Renal cortex interstitium (tissue), 11 donors: ENCODE measurements around the gene NCEH1. TPM values are rescaled to one million over a fixed set of nuclear protein-coding genes. Genes with fewer than 3 reads are reported as not detected.
A peak's percentile ranks its signal among the peaks of the same experiment; 100 is the strongest.
"Not testable (repeated sequence)": the region's sequence is repeated elsewhere in the genome, so short reads cannot be mapped to it uniquely, and the experiment has no call there.

Source experiments
- DNase-seq, 11 donors: peaks; one replicate each; pipeline ENCODE4 v3.0.0-alpha.2; 2013; ENCODE audit warnings: low read depth in 9 of 11, low spot score in 4 of 11; ENCODE audit errors: extremely low read depth in 1 of 11
- polyA plus RNA-seq, 3 donors: library from polyadenylated mRNA; unstranded; fragments of 120-200 nt; gene quantifications; one replicate each; pipeline ENCODE4 v1.2.1, GENCODE V29; 2013; ENCODE audit not compliant: insufficient read length in 3 of 3

The NCEH1 gene
- polyA plus RNA-seq, 3 donors, result 3.2 to 5.9 (median 4.1) TPM

DNA sequence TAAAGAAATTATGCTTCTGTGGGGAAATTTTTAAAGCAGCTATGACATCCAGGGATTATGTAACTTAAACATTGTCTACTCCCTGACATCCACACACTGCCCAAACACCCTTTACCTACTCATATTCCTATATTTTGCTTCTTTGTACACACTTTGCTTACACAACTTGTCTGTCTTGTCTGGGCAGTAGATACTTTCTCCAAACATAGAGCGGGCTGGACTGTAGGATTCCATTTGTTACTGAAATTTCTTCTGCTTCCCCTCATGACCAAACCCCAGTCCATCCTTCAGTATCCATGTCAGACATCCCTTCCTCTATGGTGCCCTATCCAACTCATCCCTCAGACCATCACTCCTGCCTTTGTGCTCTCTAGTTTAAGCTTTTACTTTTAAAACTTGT lies 19.9 kb downstream of the NCEH1 start:
- DNase-seq, result no peak

DNA sequence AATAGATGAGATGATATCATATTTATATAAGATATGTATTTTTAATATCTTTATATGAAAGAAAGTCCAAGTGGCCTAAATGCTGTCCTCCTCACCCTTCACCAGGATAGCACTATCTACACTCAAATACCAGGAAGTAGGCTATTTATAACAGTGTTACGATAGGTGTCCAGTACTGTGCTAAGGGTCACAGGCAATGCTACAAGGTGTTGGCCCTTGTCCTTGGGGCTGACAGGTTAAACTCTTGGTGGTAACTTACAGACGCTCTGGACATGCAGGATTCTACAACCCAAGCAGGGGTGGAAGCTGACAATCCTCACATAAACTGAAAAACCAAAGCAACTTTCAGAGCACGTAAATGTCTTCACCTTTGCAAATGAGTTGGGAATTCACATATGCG lies 22.3 kb downstream of the NCEH1 start:
- DNase-seq, result no peak

DNA sequence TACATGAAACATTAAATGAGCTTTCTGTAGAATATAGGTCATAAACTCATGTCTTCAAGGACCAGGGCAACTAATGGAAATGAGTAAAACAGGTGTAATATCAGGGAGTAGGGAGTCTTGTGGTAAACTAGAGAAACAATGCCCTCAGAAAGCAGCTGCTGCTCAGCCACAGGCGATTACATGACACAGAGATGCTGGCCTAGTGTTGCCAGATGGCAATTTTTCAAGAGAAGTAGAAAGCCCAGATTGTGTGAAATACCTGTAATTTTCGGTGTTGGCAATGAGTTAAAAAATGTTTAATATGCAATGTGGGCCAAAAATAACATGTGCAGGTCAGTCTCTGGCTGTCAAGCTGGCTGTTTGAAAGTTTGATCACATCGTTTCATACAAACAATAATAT lies 23.4 kb downstream of the NCEH1 start:
- no peak for DNase-seq

DNA sequence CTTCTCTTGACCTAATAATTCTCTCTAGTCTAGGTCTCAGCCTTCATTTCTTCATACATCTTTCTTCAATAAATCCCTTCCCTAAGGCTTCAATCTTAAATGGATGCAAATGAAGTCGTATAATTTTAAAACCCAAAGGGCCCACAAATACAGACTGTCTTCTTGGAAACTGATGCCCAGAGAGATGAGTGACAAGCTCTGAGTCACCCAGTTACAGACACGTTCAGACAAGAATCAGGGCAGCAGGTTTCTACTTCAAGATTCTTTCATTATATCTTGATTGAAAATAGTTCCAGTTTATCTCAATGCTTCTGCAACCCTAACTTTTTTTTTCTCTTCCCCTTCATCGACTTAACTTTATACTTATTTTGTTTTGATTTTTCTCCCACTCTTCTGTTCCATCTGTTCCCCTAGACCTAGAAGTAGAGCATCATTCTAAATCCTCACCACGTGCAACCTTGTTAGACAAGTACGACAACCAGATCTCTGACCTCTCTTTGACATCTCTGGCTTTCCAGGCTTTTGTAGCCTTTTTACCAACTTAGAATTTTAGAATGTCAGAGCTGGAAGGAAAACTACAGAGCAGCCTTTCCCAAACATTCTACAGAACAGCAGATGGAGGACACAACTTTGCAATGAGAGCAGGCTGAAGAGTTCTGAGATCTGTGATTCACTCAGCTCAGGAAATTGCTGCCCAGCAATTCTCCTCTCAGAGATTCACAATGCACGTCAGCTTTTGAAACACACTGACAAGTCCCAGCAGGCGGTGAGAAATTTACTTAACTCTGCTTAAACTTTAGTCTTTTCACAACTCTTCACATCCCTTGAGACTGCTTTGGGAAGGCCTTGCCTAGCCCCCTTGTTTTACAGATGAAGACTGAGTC lies 25.3 kb downstream of the NCEH1 start:
- DNase-seq, result no peak

DNA sequence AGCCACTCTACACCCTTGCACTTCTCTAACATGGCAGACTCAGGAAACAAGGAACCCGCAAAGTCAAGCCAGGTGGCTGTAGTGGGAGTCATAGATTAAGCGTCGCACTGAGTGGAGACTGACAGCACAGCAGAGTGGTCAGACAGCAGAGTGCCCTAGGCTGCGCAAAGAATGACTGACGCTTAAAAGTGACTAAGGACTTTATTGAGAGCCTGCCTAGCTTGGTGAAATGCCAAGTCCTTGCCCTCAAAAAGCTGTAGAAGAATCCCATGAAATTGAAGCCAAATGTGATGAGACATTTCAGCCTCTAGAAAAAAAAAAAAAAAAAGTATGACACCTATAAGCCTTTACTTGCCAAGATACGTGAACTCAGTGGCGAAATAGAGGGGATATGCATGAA lies 30.2 kb downstream of the NCEH1 start:
- no peak for DNase-seq

DNA sequence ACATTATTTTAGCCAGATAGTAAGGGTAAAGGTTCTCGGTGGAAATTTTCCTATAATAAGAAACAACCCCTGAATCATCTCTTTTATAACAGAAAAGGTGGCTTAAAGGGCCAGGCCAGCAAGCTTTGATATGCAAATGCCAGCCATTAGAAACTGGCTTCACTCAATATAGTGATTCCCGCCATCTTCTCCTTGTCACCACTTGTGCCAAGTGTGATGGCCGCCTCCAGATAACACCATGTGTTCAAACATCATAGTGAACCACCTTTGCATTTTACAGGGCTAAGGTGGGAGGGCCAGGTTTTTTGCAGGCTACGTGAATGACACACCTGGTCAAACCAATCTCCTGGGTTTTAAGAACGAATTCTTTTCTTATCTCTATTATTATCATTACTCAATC lies 31.3 kb downstream of the NCEH1 start:
- DNase-seq, result no peak

DNA sequence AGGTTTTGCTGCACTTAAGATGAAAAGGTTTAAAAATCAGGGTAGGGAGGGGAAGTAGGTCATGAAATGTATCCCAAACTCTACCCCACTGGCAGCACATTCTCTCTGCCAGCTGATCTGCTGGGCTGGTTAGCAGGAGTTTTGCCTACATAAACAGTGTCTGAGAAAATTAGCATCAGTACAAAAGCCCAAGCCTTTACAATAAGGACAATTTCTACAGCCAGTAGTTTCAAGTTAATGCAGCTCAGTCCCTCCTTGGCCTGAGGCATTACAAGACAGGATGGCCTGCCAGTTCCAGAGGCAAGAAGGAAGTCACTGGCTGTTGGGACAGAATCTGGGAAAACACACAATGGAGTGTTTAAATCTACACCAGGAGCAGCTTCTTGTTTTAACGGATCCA lies 32.8 kb downstream of the NCEH1 start:
- DNase-seq, result no peak

DNA sequence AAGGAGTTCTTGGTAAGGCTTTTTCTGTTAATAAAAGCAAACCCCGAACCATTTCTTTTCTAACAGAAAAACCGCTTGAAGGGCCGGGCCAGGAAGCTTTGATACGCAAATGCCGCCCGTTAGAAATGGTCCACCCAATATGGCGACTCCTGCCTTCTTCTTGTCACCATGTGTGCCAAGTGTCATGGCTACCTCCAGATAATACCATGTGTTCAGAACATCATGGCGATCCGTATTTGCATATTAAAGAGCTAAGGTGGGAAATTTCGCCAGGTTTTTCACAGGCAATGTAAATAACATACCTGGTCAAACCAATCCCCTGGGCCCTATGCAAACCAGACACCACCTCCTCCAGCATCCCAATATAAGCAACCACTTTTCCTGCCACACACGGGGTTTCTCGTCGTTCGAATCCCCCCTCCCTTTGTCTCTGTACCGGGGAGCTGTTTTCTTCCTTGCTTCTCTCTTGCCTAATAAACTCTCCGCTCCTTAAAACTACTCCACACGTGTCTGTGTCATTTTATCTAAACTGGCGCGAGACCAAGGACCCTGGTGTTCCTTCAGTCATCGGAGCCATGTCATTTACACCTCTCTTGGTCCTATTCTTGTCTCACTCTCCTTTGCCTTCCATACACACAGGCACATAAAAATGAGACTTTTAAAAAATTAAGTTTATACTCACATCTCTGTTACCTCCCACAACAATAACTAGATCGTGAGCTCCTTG lies 34.5 kb downstream of the NCEH1 start:
- no peak for DNase-seq

DNA sequence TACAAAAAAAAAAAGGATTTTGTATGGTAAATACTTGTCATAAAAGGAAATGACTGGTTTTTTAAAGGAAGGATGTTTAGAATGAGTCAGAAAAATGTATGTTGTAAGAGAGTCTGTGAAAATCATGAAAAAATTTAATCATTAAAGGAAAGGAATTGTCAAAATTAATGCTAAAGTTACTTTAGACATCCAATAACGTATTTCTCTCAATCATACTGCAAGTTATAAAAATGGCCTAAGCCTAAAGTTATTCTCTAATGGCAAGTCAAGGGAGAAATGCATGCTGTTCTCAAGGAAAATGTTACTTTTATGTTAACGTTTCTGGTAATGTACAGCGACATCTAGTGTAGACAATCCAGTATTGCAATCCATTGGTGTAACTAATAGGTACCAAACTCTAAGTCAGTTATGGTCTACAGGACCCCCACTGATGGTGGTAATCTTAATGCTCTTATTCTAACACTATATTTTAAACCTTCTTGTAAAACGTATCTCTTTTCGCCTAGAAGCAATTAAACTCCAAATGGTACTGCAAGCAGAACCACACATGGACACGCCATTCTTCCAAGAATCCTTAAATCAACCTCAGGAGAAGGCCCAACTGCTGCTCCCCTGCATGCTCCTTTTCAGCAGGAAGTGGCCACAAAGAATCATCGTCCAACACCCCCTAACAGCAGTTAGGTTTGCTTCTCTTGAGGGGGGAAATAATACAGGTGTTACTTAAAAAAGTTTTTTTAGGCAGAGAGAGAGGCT lies 35.2 kb downstream of the NCEH1 start:
- DNase-seq, result peak in 4 of 11 donors; percentile 23 to 38 (median 28)

DNA sequence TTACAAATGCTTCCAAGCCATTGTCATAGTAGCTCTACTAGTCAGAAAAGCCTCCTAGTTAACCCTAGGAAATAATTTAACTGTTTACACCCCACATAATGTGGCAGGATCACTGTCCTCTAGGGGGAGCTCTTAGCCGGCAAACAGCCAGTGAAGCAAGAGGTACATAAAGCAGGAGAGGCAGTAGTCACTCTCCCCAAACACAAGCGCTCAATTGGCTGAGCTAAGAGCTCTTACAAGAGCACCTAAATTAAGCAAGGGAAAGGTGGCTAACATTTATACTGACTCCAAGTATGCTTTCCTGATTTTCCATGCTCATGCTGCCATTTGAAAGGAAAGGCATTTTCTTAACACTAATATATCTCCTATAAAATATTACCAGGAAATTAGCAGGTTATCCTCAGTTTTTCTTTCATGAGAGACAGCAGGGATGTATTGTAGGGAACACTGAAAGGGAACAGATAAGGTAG lies 37.6 kb downstream of the NCEH1 start:
- peak in 1 of 11 donors; percentile 7 for DNase-seq

DNA sequence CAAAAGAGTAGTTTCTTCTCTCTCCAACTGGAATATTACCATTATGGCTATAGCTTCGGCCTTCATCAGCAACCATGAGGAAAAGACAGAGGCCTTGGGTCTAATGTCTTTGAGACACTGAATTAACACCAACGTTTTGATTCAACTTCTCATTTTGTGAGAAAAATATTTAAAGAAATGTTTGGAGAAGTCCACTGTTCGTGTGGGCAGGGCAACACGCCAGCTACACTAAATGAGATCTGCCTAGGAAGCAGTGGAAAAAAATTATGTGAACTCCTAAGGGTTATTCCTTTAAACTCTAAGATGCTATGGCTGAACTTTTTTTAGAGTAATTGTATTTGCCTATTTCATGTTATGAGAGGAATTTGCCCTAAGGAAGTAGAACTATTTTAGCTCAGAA lies 41.8 kb downstream of the NCEH1 start:
- no peak for DNase-seq

DNA sequence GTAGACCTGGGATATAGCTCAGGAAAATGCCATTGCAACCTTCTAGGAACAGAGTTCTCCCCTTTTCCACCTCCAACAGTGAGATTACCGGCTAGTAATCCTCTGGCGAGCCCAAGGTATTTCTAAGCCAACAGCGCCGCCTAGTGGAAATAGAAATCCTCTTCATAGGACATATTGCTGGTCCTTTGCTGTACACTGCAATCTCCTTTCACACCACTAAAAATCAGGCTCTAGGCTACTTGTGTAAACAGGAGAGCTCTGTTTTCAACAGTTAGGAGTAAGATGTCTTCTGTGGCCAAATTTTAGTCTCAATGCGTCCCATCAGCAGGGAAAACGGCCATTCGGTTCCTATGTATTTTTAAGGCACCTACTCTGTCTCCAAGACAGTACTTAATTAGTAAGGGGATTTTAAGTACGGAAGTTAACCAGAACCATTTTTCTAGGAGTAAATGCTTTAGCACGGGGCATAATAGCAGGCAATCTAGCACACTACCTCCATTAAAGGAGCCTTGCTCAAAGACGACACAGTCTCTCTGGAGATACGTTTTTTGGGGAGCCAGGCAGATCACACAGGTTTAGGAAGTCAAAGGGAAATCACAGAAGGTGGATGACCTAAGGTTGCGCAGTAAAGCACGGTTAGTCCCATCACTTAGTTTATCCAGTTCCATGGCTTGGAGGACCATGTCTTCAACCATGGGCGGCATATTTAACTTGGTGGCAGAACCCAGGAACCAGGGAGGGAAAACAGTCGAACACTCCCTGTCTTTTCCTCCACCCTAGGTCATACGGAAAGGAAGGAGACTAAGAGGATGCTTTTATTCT lies 43.8 kb downstream of the NCEH1 start:
- peak; percentile 35 to 80 (median 58) for DNase-seq

DNA sequence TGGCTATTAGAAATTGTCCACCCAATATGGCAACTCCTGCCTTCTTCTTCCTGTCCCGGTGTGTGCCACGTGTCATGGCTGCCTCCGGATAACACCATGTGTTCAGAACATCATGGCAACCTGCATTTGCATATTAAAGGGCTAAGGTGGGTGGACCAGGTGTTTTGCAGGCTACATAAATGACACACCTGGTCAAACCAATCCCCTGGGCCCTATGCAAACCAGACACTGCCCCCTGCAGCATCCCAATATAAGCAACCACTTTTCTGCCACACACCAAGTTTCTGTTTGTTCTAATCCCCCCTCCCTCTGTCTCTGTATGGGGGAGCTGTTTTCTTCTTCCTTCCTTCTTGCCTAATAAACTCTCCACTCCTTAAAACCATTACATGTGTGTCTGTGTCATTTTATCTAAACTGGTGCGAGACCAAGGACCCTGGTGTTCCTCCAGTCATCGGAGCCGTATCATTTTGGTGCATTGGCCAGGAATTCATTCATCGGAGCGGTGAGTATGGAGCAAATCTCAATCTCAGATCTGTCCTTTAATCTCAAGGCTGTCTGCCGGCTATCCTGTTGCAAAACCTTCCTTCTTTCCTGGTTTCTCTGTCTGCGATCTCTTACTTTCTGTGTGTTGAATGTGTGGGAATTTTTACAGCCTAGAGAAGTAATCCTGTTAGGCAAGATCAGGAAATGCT lies 44.5 kb downstream of the NCEH1 start:
- no peak for DNase-seq

DNA sequence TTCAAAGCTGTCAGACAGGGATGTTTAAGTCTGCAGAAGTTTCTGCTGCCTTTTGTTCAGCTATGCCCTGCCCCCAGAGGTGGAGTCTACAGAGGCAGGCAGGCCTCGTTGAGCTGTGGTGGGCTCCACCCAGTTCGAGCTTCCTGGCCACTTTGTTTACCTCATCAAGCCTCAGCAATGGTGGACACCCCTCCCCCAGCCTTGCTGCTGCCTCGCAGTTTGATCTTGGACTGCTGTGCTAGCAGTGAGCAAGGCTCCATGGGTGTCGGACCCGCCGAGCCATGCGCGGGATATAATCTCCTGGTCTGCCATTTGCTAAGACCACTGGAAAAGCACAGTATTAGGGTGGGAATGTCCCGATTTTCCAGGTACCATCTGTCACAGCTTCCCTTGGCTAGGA lies 45.4 kb downstream of the NCEH1 start:
- not testable (repeated sequence) for DNase-seq

DNA sequence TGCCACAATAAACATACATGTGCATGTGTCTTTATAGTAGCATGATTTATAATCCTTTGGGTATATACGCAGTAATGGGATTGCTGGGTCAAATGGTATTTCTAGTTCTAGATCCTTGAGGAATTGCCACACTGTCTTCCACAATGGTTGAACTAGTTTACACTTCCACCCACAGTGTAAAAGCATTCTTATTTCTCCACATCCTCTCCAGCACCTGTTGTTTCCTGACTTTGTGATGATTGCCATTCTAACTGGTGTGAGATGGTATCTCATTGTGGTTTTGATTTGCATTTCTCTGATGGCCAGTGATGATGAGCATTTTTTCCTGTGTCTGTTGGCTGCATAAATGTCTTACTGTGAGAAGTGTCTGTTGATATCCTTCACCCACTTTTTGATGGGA lies 50.4 kb downstream of the NCEH1 start:
- not testable (repeated sequence) for DNase-seq

DNA sequence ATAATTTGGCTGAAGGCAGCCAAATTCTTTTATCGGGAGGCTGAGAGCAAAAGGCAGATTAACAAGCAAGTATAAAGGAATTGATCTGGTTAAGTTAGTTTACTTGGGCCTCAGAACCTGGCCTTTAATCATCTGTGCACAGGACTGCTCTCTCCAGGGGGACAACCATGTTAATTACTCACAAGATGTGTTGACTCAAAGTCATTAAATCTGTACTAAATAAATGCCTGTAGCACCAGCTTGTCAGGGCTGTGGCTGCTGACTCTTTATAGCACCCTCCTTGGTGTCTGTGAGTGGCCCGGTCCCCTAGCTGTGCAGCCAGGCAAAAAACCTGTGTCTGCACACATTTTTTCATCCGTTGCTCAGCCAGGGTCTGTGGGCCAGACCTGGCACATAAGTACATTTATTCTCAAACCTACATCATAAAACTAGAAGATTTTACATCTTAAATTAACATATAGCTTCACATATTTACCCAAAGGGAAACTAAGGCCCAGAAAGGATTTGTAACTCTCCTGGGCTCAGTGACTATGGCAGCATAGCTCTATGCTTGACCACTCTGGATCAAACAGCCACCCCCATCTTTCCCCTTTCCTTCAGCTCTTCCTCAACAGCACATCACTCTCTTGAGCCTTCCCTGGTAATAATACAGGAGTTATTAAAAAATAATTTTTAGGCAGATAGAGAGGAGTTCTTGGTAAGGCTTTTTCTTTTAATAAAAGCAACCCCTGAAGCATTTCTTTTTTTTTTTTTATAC lies 51.4 kb downstream of the NCEH1 start:
- DNase-seq, result no peak
